RCC 7860 (cell line): Measurements from ENCODE around the gene NAT9.

ENCODE experiments used
- DNase-seq: peaks from one replicate; pipeline ENCODE4 v3.0.0-alpha.2; 2015; ENCODE audit warnings: low spot score
- FAIRE-seq: peaks from 2 replicates; lab custom pipeline; 2012; peaks lifted over from hg19 to GRCh38; lab: Jason Lieb, UNC

Gene NAT9

GRCh38 chr17:74731347-74731605, 44.9 kb downstream of the NAT9 start:
- FAIRE-seq (no peak), DNase-seq (no peak)

- FAIRE-seq, result no peak
- DNase-seq, result no peak
Observed at GRCh38 chr17:74730491-74731346, 45.4 kb downstream of the NAT9 start.

DNA sequence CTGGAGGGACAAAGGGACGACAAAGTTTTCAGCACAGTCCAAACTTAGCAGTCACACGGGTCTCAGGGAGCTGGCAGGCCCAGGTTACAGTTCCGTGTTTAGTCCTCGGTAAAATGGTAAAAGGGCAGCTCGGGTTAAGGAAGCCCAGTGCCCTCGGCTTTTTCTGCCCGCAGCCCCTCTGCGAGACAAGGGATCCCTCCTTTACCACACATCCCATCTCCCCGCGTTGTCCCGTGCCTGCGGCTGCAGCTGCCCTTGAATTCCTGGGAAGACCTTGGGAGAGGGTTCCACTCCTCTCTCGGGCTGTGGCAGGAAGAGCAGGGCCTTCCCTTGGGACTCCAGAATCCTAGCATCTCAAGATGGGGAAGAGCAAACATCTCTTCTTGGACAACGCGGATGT, 46.3 kb downstream of the NAT9 start:
- FAIRE-seq (no peak), DNase-seq (no peak)

- FAIRE-seq, result no peak
- DNase-seq, result no peak
Observed at GRCh38 chr17:74729368-74729767, 46.8 kb downstream of the NAT9 start.

GRCh38 chr17:74728702-74729075, 47.5 kb downstream of the NAT9 start:
- no peak for FAIRE-seq

DNA sequence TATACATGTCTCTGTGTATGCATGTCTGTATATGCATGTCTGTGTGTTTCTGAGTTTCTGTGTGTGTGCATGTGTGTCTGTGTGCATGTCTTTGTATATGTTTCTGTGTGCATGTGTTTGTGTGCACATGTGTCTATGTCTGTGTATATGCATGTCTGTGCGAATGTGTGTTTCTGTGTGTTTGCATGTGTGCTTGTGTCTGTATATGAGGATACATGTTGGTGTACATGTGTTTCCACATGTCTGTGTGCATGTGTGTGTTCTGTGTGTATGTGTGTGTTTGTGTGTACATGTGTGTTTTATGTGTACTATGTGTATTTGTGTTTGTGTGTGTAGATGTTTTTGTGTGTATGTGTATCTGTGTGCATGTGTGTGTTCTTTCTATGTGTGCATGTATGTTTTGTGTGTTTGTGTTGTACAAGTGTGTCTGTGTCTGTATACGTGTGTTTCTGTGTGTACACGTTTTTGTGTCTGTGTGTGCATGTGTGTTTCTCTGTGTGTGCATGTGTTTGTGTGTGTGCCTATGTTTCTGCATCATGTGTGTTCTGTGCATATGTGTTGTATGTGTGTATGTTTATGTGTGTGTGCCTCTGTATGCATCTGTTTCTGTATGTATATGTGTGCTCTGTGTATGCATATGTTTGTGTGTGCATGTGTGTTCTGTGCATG, 48.0 kb downstream of the NAT9 start:
- FAIRE-seq (no peak), DNase-seq (no peak)

More at GRCh38 chr17:74728702-74729075, 47.5 kb downstream of the NAT9 start:
- DNase-seq, result no peak

DNA sequence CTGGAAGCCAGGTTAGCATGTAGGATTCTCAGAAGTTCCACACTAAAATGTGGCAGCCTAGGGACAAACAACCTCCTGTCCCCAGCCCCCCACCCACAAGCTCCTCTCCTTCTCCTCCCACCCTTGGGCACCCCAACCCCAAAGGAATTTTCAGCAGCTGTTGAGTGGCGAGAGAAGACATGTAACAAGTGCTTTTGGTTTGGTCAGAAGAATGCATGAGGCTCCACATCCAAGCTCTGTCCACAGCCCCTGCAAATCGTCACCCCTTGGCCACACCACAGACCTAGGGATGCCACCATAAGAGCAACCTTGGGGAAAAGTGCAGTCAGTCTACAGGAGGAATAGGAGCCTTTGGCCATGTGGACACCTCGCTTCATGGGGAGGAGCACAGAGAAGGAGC, 51.0 kb downstream of the NAT9 start:
- DNase-seq (no peak), FAIRE-seq (no peak)

DNA sequence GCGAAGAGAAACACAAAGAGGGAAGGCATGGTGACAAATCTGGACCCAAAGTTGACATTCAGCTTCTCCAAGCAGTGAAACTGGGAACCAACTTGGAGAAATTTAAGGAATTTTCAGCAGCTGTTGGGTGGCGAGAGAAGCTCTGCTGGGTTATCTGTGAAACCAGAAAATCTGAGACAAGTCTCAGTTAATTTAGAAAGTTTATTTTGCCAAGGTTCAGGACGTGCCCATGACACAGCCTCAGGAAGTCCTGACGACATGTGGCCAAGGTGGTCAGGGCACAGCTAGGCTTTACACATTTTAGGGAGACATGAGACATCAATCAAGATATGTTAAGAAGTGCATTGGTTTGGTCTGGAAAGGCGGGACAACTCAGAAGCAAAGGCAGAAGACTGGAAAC, 52.3 kb downstream of the NAT9 start:
- DNase-seq (no peak), FAIRE-seq (no peak)

DNA sequence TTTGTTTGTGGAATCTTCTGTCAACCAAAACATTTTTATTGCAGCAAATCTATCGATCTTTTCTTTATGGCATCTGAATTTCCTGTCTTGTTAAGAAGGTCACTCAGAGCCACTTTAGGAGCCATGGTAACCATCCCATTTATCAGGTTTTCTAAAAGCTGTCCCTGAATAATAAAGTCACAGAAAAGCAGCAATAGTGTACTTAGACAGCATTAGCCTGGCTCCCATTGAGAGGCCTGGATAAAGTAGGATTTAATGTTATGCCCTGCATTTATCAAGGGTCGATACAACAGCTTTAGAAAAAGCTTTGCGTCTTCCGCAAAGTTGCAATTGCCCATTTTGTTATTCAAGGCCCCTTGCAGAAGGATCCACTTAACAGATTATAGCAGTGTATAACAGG, 53.4 kb downstream of the NAT9 start:
- no peak for DNase-seq
- no peak for FAIRE-seq
